Ovary (tissue), 3 donors: ENCODE results near the gene ATP6V0A1.

ENCODE experiments used
- CTCF ChIP-seq, 3 donors: fragments of 450-650 bp in 2 of 3; fragments of 200-600 bp in 1 of 3; IDR thresholded peaks; one replicate each; pipeline versions ENCODE4 v1.5.1 to v1.8.0; 2016 to 2022; ENCODE audit warnings: antibody characterized with exemption in 3 of 3, mild to moderate bottlenecking in 1 of 3
- POLR2A ChIP-seq: fragments of 450-650 bp; IDR thresholded peaks from one replicate; pipeline ENCODE4 v1.6.1; 2017; ENCODE audit warnings: antibody characterized with exemption, mild to moderate bottlenecking, moderate library complexity
- donor health status: DM: no; HTN: no; CAD: no.

- TF ChIP-seq POLR2A (no peak), CTCF (IDR thresholded peaks at IDR 0.05) (no peak)
Measured at GRCh38 chr17:42485680-42486079, 27.0 kb downstream of the ATP6V0A1 start.
